ENCODE results near the gene SELPLG. TPM values are rescaled to one million over a fixed set of nuclear protein-coding genes. Genes with fewer than 3 reads are reported as not detected.

The SELPLG gene
- total RNA-seq, 1 donor from 2014 or later, result 55.6 TPM

- peaks cover 10% of the 10 kb centered on the region for H3K4me1 Mint-ChIP-seq (ENCODE audit: low read depth)
- no peak for DNase-seq (ENCODE audit: low spot score)
- H3K27ac Mint-ChIP-seq, result no peak overlapping the region
- H3K4me3 Mint-ChIP-seq (ENCODE audit: low read depth), result no peak overlapping the region
- H3K27me3 Mint-ChIP-seq (ENCODE audit: low read depth), result peaks cover 14% of the 10 kb centered on the region
- peaks cover 8% of the 10 kb centered on the region for H3K9me3 Mint-ChIP-seq
- intact Hi-C loops (cut with micrococcal nuclease), result no loop called here
- H3K36me3 Mint-ChIP-seq (ENCODE audit: low read depth), result no peaks in the 10 kb centered on the region
These were observed 24.0 kb downstream of the SELPLG start for GRCh38 chr12:108609537-108610335.

- no peaks in the 10 kb centered on the region for H3K36me3 Mint-ChIP-seq (ENCODE audit: low read depth)
- no peak overlapping the region for H3K4me3 Mint-ChIP-seq (ENCODE audit: low read depth)
- H3K27ac Mint-ChIP-seq, result no peak overlapping the region
- no peak for DNase-seq (ENCODE audit: low spot score)
- intact Hi-C loops (cut with micrococcal nuclease), result no loop called here
- H3K27me3 Mint-ChIP-seq (ENCODE audit: low read depth), result peaks cover 14% of the 10 kb centered on the region
- H3K9me3 Mint-ChIP-seq, result peaks cover 8% of the 10 kb centered on the region
- peaks cover 9% of the 10 kb centered on the region for H3K4me1 Mint-ChIP-seq (ENCODE audit: low read depth)
These were observed 25.1 kb downstream of the SELPLG start for GRCh38 chr12:108608616-108609015.

- H3K9me3 Mint-ChIP-seq, result peaks cover 8% of the 10 kb centered on the region
- no peak overlapping the region for H3K27ac Mint-ChIP-seq
- H3K27me3 Mint-ChIP-seq (ENCODE audit: low read depth), result peaks cover 14% of the 10 kb centered on the region
- DNase-seq (ENCODE audit: low spot score), result no peak
- peaks cover 9% of the 10 kb centered on the region for H3K4me1 Mint-ChIP-seq (ENCODE audit: low read depth)
- H3K4me3 Mint-ChIP-seq (ENCODE audit: low read depth), result no peak overlapping the region
- intact Hi-C loops (cut with micrococcal nuclease), result no loop called here
- no peaks in the 10 kb centered on the region for H3K36me3 Mint-ChIP-seq (ENCODE audit: low read depth)
These were observed 25.6 kb downstream of the SELPLG start for GRCh38 chr12:108607981-108608600.

- H3K27ac Mint-ChIP-seq, result no peak overlapping the region
These were observed 27.2 kb downstream of the SELPLG start for GRCh38 chr12:108606492-108606891.

GRCh38 chr12:108605690-108606406 lies 27.8 kb downstream of the SELPLG start:
- no peaks in the 10 kb centered on the region for H3K36me3 Mint-ChIP-seq (ENCODE audit: low read depth)
- peaks cover 11% of the 10 kb centered on the region for H3K27me3 Mint-ChIP-seq (ENCODE audit: low read depth)
- peaks cover 8% of the 10 kb centered on the region for H3K9me3 Mint-ChIP-seq
- H3K27ac Mint-ChIP-seq, result peak overlapping the region; percentile 66
- DNase-seq (ENCODE audit: low spot score), result no peak
- H3K4me3 Mint-ChIP-seq (ENCODE audit: low read depth), result no peak overlapping the region
- H3K4me1 Mint-ChIP-seq (ENCODE audit: low read depth), result no peaks in the 10 kb centered on the region
- intact Hi-C loops (cut with micrococcal nuclease), result no loop called here

More at GRCh38 chr12:108606492-108606891, 27.2 kb downstream of the SELPLG start:
- DNase-seq (ENCODE audit: low spot score), result no peak
- peaks cover 8% of the 10 kb centered on the region for H3K9me3 Mint-ChIP-seq
- peaks cover 11% of the 10 kb centered on the region for H3K27me3 Mint-ChIP-seq (ENCODE audit: low read depth)
- H3K4me1 Mint-ChIP-seq (ENCODE audit: low read depth), result peaks cover under 1% of the 10 kb centered on the region
- no peak overlapping the region for H3K4me3 Mint-ChIP-seq (ENCODE audit: low read depth)
- intact Hi-C loops (cut with micrococcal nuclease), result no loop called here
- H3K36me3 Mint-ChIP-seq (ENCODE audit: low read depth), result no peaks in the 10 kb centered on the region

GRCh38 chr12:108605000-108605689 lies 28.5 kb downstream of the SELPLG start:
- intact Hi-C loops (cut with micrococcal nuclease), result no loop called here
- H3K27me3 Mint-ChIP-seq (ENCODE audit: low read depth), result peaks cover 8% of the 10 kb centered on the region
- DNase-seq (ENCODE audit: low spot score), result no peak
- H3K4me1 Mint-ChIP-seq (ENCODE audit: low read depth), result no peaks in the 10 kb centered on the region
- H3K36me3 Mint-ChIP-seq (ENCODE audit: low read depth), result no peaks in the 10 kb centered on the region
- peaks cover 8% of the 10 kb centered on the region for H3K9me3 Mint-ChIP-seq
- H3K4me3 Mint-ChIP-seq (ENCODE audit: low read depth), result no peak overlapping the region
- peak overlapping the region; percentile 44 for H3K27ac Mint-ChIP-seq

GRCh38 chr12:108604208-108604941 lies 29.3 kb downstream of the SELPLG start:
- Mint-ChIP-seq H3K9me3 (peaks cover 8% of the 10 kb centered on the region), H3K4me1 (ENCODE audit: low read depth) (no peaks in the 10 kb centered on the region), H3K27me3 (ENCODE audit: low read depth) (peaks cover 7% of the 10 kb centered on the region), H3K36me3 (ENCODE audit: low read depth) (no peaks in the 10 kb centered on the region), H3K27ac (no peak overlapping the region), H3K4me3 (ENCODE audit: low read depth) (no peak overlapping the region)
- intact Hi-C loops (cut with micrococcal nuclease), result no loop called here
- no peak for DNase-seq (ENCODE audit: low spot score)

- H3K27me3 Mint-ChIP-seq (ENCODE audit: low read depth), result peaks cover 7% of the 10 kb centered on the region
These were observed 30.0 kb downstream of the SELPLG start for GRCh38 chr12:108603743-108604142.

GRCh38 chr12:108602976-108603704 lies 30.6 kb downstream of the SELPLG start:
- Mint-ChIP-seq H3K27ac (no peak overlapping the region), H3K4me3 (ENCODE audit: low read depth) (no peak overlapping the region), H3K36me3 (ENCODE audit: low read depth) (no peaks in the 10 kb centered on the region), H3K4me1 (ENCODE audit: low read depth) (no peaks in the 10 kb centered on the region), H3K9me3 (peaks cover 8% of the 10 kb centered on the region), H3K27me3 (ENCODE audit: low read depth) (peaks cover 7% of the 10 kb centered on the region)
- intact Hi-C loops (cut with micrococcal nuclease), result no loop called here
- DNase-seq (ENCODE audit: low spot score), result no peak

More at GRCh38 chr12:108603743-108604142, 30.0 kb downstream of the SELPLG start:
- Mint-ChIP-seq H3K9me3 (peaks cover 8% of the 10 kb centered on the region), H3K4me3 (ENCODE audit: low read depth) (no peak overlapping the region), H3K36me3 (ENCODE audit: low read depth) (no peaks in the 10 kb centered on the region), H3K4me1 (ENCODE audit: low read depth) (no peaks in the 10 kb centered on the region), H3K27ac (no peak overlapping the region)
- intact Hi-C loops (cut with micrococcal nuclease), result no loop called here
- DNase-seq (ENCODE audit: low spot score), result no peak

- DNase-seq (ENCODE audit: low spot score), result no peak
- Mint-ChIP-seq H3K27me3 (ENCODE audit: low read depth) (peaks cover 4% of the 10 kb centered on the region), H3K4me1 (ENCODE audit: low read depth) (no peaks in the 10 kb centered on the region), H3K9me3 (peaks cover 8% of the 10 kb centered on the region), H3K36me3 (ENCODE audit: low read depth) (no peaks in the 10 kb centered on the region), H3K27ac (no peak overlapping the region), H3K4me3 (ENCODE audit: low read depth) (no peak overlapping the region)
- intact Hi-C loops (cut with micrococcal nuclease), result no loop called here
These were observed 31.4 kb downstream of the SELPLG start for GRCh38 chr12:108602209-108602705.

GRCh38 chr12:108600702-108601007 lies 33.0 kb downstream of the SELPLG start:
- Mint-ChIP-seq H3K36me3 (ENCODE audit: low read depth) (no peaks in the 10 kb centered on the region), H3K27ac (no peak overlapping the region), H3K4me1 (ENCODE audit: low read depth) (no peaks in the 10 kb centered on the region), H3K27me3 (ENCODE audit: low read depth) (peaks cover 4% of the 10 kb centered on the region), H3K9me3 (peaks cover 4% of the 10 kb centered on the region), H3K4me3 (ENCODE audit: low read depth) (no peak overlapping the region)
- DNase-seq (ENCODE audit: low spot score), result no peak
- intact Hi-C loops (cut with micrococcal nuclease), result no loop called here
